MCF 10A (cell line): ENCODE results near the gene GLCCI1. TPM values are rescaled to one million over a fixed set of nuclear protein-coding genes. Genes with fewer than 3 reads are reported as not detected.

ENCODE experiments used
- Bru-seq: library from RNA; stranded (reverse); fragments of 400-500 nt; gene quantifications from one replicate; lab custom pipeline; 2021; lab: Mats Ljungman, UMichigan
- BruChase-seq, 2 experiments: library from RNA; stranded (reverse); fragments of 400-500 nt; gene quantifications; one replicate each; lab custom pipeline; 2021; lab: Mats Ljungman, UMichigan
- BruUV-seq: library from RNA; stranded (reverse); fragments of 400-500 nt; replicated peaks from 2 replicates; lab custom pipeline; 2021; lab: Mats Ljungman, UMichigan
- CTCF ChIA-PET: fragments of 300-600 bp; sonication (Branson Sonifier 250); formaldehyde crosslinking; extraction: SDS; loops from one replicate; lab custom pipeline; 2021; ENCODE audit warnings: antibody characterized with exemption, inconsistent platforms; lab: Yijun Ruan, JAX
- POLR2A ChIA-PET: fragments of 300-600, 350-650 bp; sonication (Branson Sonifier 250); formaldehyde crosslinking; extraction: SDS; loops from one replicate; lab custom pipeline; 2020; ENCODE audit warnings: antibody characterized with exemption, inconsistent platforms; lab: Yijun Ruan, JAX
- DNase-seq: peaks from one replicate; pipeline ENCODE4 v3.0.0-alpha.2; 2018; ENCODE audit not compliant: unreplicated experiment
- H3K27ac Mint-ChIP-seq: one replicate; pipeline ENCODE4 v1.8.0; 2022; ENCODE audit warnings: mild to moderate bottlenecking, low read depth, mixed read lengths; ENCODE audit not compliant: unreplicated experiment
- H3K27me3 Mint-ChIP-seq: one replicate; pipeline ENCODE4 v1.8.0; 2022; ENCODE audit warnings: mixed read lengths; ENCODE audit not compliant: insufficient read depth, unreplicated experiment
- H3K36me3 Mint-ChIP-seq: one replicate; pipeline ENCODE4 v1.8.0; 2022; ENCODE audit warnings: mild to moderate bottlenecking, moderate library complexity, mixed read lengths; ENCODE audit not compliant: insufficient read depth, unreplicated experiment
- H3K4me1 Mint-ChIP-seq: one replicate; pipeline ENCODE4 v1.8.0; 2022; ENCODE audit warnings: mixed read lengths; ENCODE audit not compliant: insufficient read depth, unreplicated experiment
- H3K4me3 Mint-ChIP-seq: one replicate; pipeline ENCODE4 v1.8.0; 2022; ENCODE audit warnings: mild to moderate bottlenecking, moderate library complexity, mixed read lengths; ENCODE audit not compliant: unreplicated experiment
- H3K9me3 Mint-ChIP-seq: one replicate; pipeline ENCODE4 v1.8.0; 2022; ENCODE audit warnings: mixed read lengths; ENCODE audit not compliant: unreplicated experiment
- intact Hi-C: fragments of 100-400 bp; cut with micrococcal nuclease; formaldehyde crosslinking; loops from 2 replicates; pipeline ENCODE4 v1.14.1; 2022
- long read RNA-seq: library from polyadenylated mRNA; stranded (forward); transcript quantifications from one replicate; pipeline ENCODE4 v2.0.0, GENCODE V29; 2022
- total RNA-seq: library from RNA; stranded (reverse); gene quantifications from 2 replicates; pipeline ENCODE4 v1.2.3, GENCODE V29; 2022
- TF ChIP-seq, protein P1 (sequence below): fragments of 200-600 bp; IDR thresholded peaks from one replicate; pipeline ENCODE4 v1.8.0; 2022; ENCODE audit warnings: antibody characterized with exemption, mild to moderate bottlenecking; ENCODE audit not compliant: unreplicated experiment

The GLCCI1 gene
- 5.3 and 7.4 TPM in 2 replicates for total RNA-seq
- Bru-seq, nascent RNA: percentile 63 among the genes with signal in this experiment
- BruChase-seq, experiment 1, labeled RNA remaining after a 6-hour chase: percentile 56 among the genes with signal in this experiment
- percentile 67 among the genes with signal in this experiment for BruChase-seq, experiment 2, labeled RNA remaining after a 2-hour chase
- long read RNA-seq, partial matches to known transcripts: 0 of 2 reads
- long read RNA-seq, other reads (novel, unspliced or antisense): 2 of 2 reads

DNA sequence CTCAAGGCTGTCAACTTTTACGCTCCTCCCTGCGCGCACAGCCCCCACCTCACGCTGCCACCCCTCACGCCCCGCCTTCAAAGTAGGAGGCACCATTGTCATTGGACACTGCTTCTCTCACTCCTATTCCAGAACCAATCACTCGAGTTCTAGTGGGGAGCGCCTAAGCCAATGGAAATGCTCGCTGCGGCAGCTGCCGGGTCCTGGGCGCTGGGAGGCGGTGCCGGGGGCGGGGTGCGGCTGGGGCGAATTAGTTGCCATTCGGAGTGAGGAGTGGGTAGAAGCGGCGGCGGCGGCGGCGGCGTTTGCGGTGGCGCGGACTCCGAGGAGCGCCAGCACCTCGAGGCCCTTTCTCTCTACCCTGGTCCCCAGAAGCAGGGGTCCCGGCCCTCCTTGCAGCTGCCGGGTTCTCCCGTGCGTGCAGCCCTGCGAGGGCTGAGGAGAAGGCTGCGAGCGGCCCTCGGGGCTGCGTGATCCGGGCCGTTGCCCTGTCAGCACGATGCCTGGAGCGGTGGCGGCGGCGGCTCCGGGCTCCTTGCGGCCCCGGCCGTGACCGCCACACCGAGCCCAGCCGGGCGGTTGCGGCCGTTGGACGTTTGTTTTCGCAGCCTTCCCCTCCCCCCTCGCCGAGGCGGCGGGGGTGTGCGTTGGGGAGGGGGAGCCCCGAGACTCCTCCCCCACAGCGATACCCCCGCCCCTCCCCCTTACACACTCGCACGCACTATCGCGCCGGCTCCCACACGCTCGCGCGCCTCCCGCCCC, at the start of gene GLCCI1:
GLCCI1 (plus strand) TSS at position 253 of the 762 bp plus-strand sequence. CDS start 555 bp downstream, outside the sequence.
- H3K27ac Mint-ChIP-seq: peak within 1 kb of the TSS; percentile 11
- POLR2A ChIA-PET: interaction anchor here (0.6 to 5.7 kb wide), 27 partner anchors 9 to 522 kb away, joined by 3 to 80 read pairs (median 5); partner anchors contain the start of gene UMAD1
- no peaks in the 10 kb centered on the region for H3K27me3 Mint-ChIP-seq
- H3K4me1 Mint-ChIP-seq: peaks cover 5% of the 10 kb centered on the region
- TF ChIP-seq, protein P1, sequence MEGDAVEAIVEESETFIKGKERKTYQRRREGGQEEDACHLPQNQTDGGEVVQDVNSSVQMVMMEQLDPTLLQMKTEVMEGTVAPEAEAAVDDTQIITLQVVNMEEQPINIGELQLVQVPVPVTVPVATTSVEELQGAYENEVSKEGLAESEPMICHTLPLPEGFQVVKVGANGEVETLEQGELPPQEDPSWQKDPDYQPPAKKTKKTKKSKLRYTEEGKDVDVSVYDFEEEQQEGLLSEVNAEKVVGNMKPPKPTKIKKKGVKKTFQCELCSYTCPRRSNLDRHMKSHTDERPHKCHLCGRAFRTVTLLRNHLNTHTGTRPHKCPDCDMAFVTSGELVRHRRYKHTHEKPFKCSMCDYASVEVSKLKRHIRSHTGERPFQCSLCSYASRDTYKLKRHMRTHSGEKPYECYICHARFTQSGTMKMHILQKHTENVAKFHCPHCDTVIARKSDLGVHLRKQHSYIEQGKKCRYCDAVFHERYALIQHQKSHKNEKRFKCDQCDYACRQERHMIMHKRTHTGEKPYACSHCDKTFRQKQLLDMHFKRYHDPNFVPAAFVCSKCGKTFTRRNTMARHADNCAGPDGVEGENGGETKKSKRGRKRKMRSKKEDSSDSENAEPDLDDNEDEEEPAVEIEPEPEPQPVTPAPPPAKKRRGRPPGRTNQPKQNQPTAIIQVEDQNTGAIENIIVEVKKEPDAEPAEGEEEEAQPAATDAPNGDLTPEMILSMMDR: no peak
- no peak within 1 kb of the TSS for H3K4me3 Mint-ChIP-seq
- no TSS peak for BruUV-seq
- DNase-seq: peak; percentile 98
- CTCF ChIA-PET: interaction anchor here (0.6 to 2.8 kb wide), 7 partner anchors 23 to 288 kb away, joined by 3 to 15 read pairs (median 3); no protein-coding TSS in a partner anchor
- H3K9me3 Mint-ChIP-seq: no peaks in the 10 kb centered on the region
- intact Hi-C loops: loop anchor here (1.0 to 10.0 kb wide), 4 partner anchors 106 to 404 kb away; partner anchors contain the start of gene MIOS
- H3K36me3 Mint-ChIP-seq: no peaks in the 10 kb centered on the region

DNA sequence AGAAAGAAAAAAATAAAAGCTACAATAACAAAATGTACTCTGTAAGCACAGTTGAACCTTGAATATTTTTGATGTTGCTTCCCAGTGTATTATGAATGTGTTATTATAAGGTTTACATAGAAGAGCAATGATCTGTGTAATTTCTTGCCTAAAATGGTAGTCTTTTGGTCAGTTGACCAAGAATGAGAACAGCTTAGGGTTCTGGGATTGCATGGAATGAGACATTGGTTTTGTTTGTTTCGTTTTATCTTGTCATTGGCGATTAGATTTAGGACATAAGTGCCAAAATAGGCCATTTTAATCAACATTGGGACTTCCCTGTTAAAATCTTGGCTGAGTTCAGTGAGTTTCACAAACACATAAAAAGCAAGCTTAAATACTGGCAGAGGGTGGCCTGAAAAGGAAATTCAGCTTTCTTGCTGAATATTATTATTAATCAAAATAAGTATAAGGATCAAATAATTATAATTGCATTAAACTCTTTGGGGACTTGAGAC, 49.1 kb upstream of the GLCCI1 start:
- CTCF ChIA-PET: interaction anchor here (0.5 to 0.7 kb wide), 2 partner anchors 37 to 221 kb away, joined by 3 read pairs; no protein-coding TSS in a partner anchor
- Mint-ChIP-seq H3K4me1 (peaks cover 2% of the 10 kb centered on the region), H3K4me3 (no peak overlapping the region), H3K9me3 (no peaks in the 10 kb centered on the region), H3K27ac (no peak overlapping the region), H3K36me3 (no peaks in the 10 kb centered on the region), H3K27me3 (no peaks in the 10 kb centered on the region)
- intact Hi-C loops: no loop called here
- no peak for DNase-seq
- TF ChIP-seq, protein P1: no peak
- no TSS peak for BruUV-seq
- POLR2A ChIA-PET: interaction anchor here (0.6 to 1.2 kb wide), 2 partner anchors 12 to 20 kb away, joined by 3 read pairs; no protein-coding TSS in a partner anchor

DNA sequence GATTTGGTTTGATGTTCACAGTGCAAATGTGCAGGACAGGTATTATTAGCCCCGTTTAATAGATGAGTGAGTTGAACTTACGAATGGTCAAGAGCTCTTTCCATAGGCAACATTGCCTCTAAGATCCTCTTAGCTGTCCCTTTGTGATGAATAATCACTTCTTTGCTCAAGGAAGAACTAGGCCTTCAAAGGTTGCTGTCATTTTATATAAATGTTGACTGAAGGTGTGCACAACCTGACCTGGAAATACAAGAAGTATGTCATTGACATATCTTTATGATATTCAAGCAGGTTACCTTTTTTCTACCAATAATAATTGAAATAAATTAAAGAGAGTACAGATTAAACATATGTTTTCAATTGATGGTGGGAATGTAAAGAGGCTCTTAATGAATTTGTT, 48.5 kb upstream of the GLCCI1 start:
- H3K27me3 Mint-ChIP-seq: no peaks in the 10 kb centered on the region
- no peaks in the 10 kb centered on the region for H3K36me3 Mint-ChIP-seq
- no peak for DNase-seq
- no peaks in the 10 kb centered on the region for H3K9me3 Mint-ChIP-seq
- POLR2A ChIA-PET: interaction anchor here (0.6 to 1.2 kb wide), 3 partner anchors 20 to 1860 kb away, joined by 3 read pairs; no protein-coding TSS in a partner anchor
- intact Hi-C loops: no loop called here
- peaks cover 5% of the 10 kb centered on the region for H3K4me1 Mint-ChIP-seq
- BruUV-seq: no TSS peak
- no peak overlapping the region for H3K4me3 Mint-ChIP-seq
- no peak overlapping the region for H3K27ac Mint-ChIP-seq
- CTCF ChIA-PET: interaction anchor here (0.7 kb wide), 1 partner anchor 36 kb away, joined by 3 read pairs; no protein-coding TSS in a partner anchor
- TF ChIP-seq, protein P1: no peak
